Panc1 (cell line): ENCODE results near the gene FXYD7. TPM values are rescaled to one million over a fixed set of nuclear protein-coding genes. Genes with fewer than 3 reads are reported as not detected.

Experiments
- ATAC-seq: fragments of 200-7000 bp; cut with Tn5 transposase; 2 replicates; pipeline ENCODE4 v1.9.1; 2020; ENCODE audit warnings: mild to moderate bottlenecking, moderate library complexity
- BruUV-seq: library from RNA; stranded (reverse); fragments of 400-500 nt; replicated peaks from 2 replicates; lab custom pipeline; 2021; lab: Mats Ljungman, UMichigan
- CTCF ChIA-PET: fragments of 300-600 bp; sonication (Branson Sonifier 250); formaldehyde crosslinking; loops from one replicate; lab custom pipeline; 2022; ENCODE audit warnings: antibody characterized with exemption; lab: Charles Lee
- POLR2A ChIA-PET: fragments of 300-600 bp; sonication (Branson Sonifier 250); formaldehyde crosslinking; loops from one replicate; lab custom pipeline; 2022; ENCODE audit warnings: antibody characterized with exemption; lab: Charles Lee
- DNase-seq: peaks from one replicate; pipeline ENCODE4 v3.0.0-alpha.2; 2010; ENCODE audit warnings: low read depth, low spot score
- H3K27ac ChIP-seq: 2 replicates; pipeline ENCODE4 v1.5.1; 2011; ENCODE audit warnings: mild to moderate bottlenecking, low read length, inconsistent platforms
- H3K27me3 ChIP-seq: fragments of 200-500 bp; sonication (Bioruptor generic); 2 replicates; pipeline ENCODE4 v1.6.0; 2014; ENCODE audit warnings: low read length, inconsistent platforms; ENCODE audit not compliant: control insufficient read depth, insufficient read depth
- H3K36me3 ChIP-seq: fragments of 200-500 bp; sonication (Bioruptor generic); 2 replicates; pipeline ENCODE4 v1.5.1; 2014; ENCODE audit warnings: inconsistent platforms, mild to moderate bottlenecking, low read length, moderate library complexity; ENCODE audit not compliant: control insufficient read depth, insufficient read depth
- H3K4me1 ChIP-seq: 2 replicates; pipeline ENCODE4 v1.5.1; 2011; ENCODE audit warnings: inconsistent platforms, mild to moderate bottlenecking, low read length, moderate library complexity; ENCODE audit not compliant: control insufficient read depth, insufficient read depth
- H3K4me3 ChIP-seq, 2 experiments: 2 replicates each; pipeline ENCODE4 v1.5.1; 2011 to 2012; ENCODE audit warnings: low read depth in 2 of 2, low read length in 2 of 2, mild to moderate bottlenecking in 2 of 2, inconsistent platforms in 1 of 2, moderate library complexity in 1 of 2
- H3K9me3 ChIP-seq: fragments of 200-500 bp; sonication (Bioruptor generic); 2 replicates; pipeline ENCODE4 v1.5.1; 2014; ENCODE audit warnings: low read depth, mild to moderate bottlenecking, inconsistent platforms, low read length, moderate library complexity; ENCODE audit not compliant: control insufficient read depth, insufficient read depth
- CTCF ChIP-seq: fragments of 450-650 bp; IDR thresholded peaks from 2 replicates; pipeline ENCODE4 v1.5.1; 2017; ENCODE audit warnings: mild to moderate bottlenecking
- POLR2AphosphoS5 ChIP-seq: IDR thresholded peaks from 2 replicates; pipeline ENCODE4 v1.6.1; 2012; ENCODE audit warnings: mild to moderate bottlenecking, low read depth, low read length, moderate library complexity
- REST ChIP-seq, 2 experiments: IDR thresholded peaks; 2 replicates each; pipeline ENCODE4 v1.6.1; 2011 to 2012; ENCODE audit warnings: low read depth in 2 of 2, control low read depth in 1 of 2, low read length in 1 of 2, mild to moderate bottlenecking in 1 of 2, moderate library complexity in 1 of 2; ENCODE audit not compliant: insufficient read depth in 1 of 2
- SIN3A ChIP-seq: IDR thresholded peaks from 2 replicates; pipeline ENCODE4 v1.6.1; 2012; ENCODE audit warnings: low read depth, mild to moderate bottlenecking, low read length, moderate library complexity, borderline replicate concordance; ENCODE audit not compliant: insufficient read depth
- TCF7L2 ChIP-seq: IDR thresholded peaks from 2 replicates; pipeline ENCODE4 v1.6.1; 2011; ENCODE audit warnings: mild to moderate bottlenecking, low read depth, low read length, inconsistent platforms
- in situ Hi-C: cut with HindIII; loops from 2 replicates; pipeline ENCODE4 v1.10.0; 2016; ENCODE audit warnings: low sequenced_read_pairs, low pct_unique_long_range_greater_than_20kb
- intact Hi-C: fragments of 100-400 bp; cut with micrococcal nuclease; formaldehyde crosslinking; loops from one replicate; pipeline ENCODE4 v1.10.0; 2022; ENCODE audit not compliant: unreplicated experiment
- total RNA-seq: library from RNA; stranded (reverse); gene quantifications from one replicate; pipeline ENCODE4 v1.2.1, GENCODE V29; 2021; ENCODE audit not compliant: unreplicated experiment

FXYD7 gene
- total RNA-seq, 1 experiment from 2014 or later = not detected

- ChIA-PET POLR2A (no interaction called here), CTCF (interaction anchor here (0.6 to 0.7 kb wide), 2 partner anchors 11 to 433 kb away, joined by 3 to 9 read pairs; no protein-coding TSS in a partner anchor)
- BruUV-seq = no TSS peak
- Histone ChIP-seq H3K27ac (no peak overlapping the region), H3K4me1 (peaks cover 10% of the 10 kb centered on the region), H3K36me3 (peaks cover 3% of the 10 kb centered on the region; the same call in 1 of the 2 replicates), H3K4me3 (no peak overlapping the region), H3K27me3 (no peaks in the 10 kb centered on the region), H3K9me3 (no peaks in the 10 kb centered on the region)
- TF ChIP-seq TCF7L2 (no peak), CTCF (no peak), REST (IDR thresholded peaks at IDR 0.05; ENCODE audit: insufficient read depth in 1 of 2, low read depth in 2 of 2, low read length in 1 of 2) (no peak), SIN3A (no peak), POLR2AphosphoS5 (no peak)
- intact Hi-C loops = no loop called here
- ATAC-seq (no peak), DNase-seq (no peak)
- in situ Hi-C loops = no loop called here
Observed at GRCh38 chr19:35157431-35157830, 14.4 kb downstream of the FXYD7 start.

GRCh38 chr19:35159606-35160005 is 16.6 kb downstream of the FXYD7 start:
- intact Hi-C loops = no loop called here
- ChIA-PET CTCF (no interaction called here), POLR2A (no interaction called here)
- Histone ChIP-seq H3K4me1 (peaks cover 6% of the 10 kb centered on the region; the same call in 1 of the 2 replicates), H3K4me3 (no peak overlapping the region), H3K27ac (no peak overlapping the region), H3K36me3 (peaks cover 3% of the 10 kb centered on the region; the same call in 1 of the 2 replicates), H3K27me3 (no peaks in the 10 kb centered on the region), H3K9me3 (peaks cover 8% of the 10 kb centered on the region; the same call in 1 of the 2 replicates)
- TF ChIP-seq CTCF (no peak), POLR2AphosphoS5 (no peak), TCF7L2 (no peak), SIN3A (no peak), REST (IDR thresholded peaks at IDR 0.05; ENCODE audit: insufficient read depth in 1 of 2, low read depth in 2 of 2, low read length in 1 of 2) (no peak)
- in situ Hi-C loops = no loop called here
- DNase-seq (no peak), ATAC-seq (no peak)
- BruUV-seq = no TSS peak
